HepG2 (cell line): ENCODE results near the gene OPRD1. TPM values are rescaled to one million over a fixed set of nuclear protein-coding genes. Genes with fewer than 3 reads are reported as not detected.

Experiments
- ATAC-seq: fragments of 200-7000 bp; cut with Tn5 transposase; 3 replicates; pipeline ENCODE4 v1.9.1; 2020; ENCODE audit warnings: mild to moderate bottlenecking, moderate library complexity
- BruUV-seq: library from RNA; stranded (reverse); fragments of 400-500 nt; replicated peaks from 2 replicates; lab custom pipeline; 2021; lab: Mats Ljungman, UMichigan
- CTCF ChIA-PET: fragments of 300-600 bp; formaldehyde crosslinking; extraction: SDS; loops from one replicate; lab custom pipeline; 2021; ENCODE audit warnings: low total read pairs, inconsistent platforms, low intra/inter-chr PET ratio; lab: Yijun Ruan, JAX
- POLR2A ChIA-PET: fragments of 350-600 bp; sonication (Branson Sonifier 250); formaldehyde crosslinking; loops from one replicate; lab custom pipeline; 2020; ENCODE audit warnings: antibody characterized with exemption, inconsistent platforms; lab: Yijun Ruan, JAX
- DNase-seq: peaks from one replicate; pipeline ENCODE4 v3.0.0-alpha.2; 2015; ENCODE audit warnings: low spot score
- FAIRE-seq: peaks from 3 replicates; lab custom pipeline; 2011; peaks lifted over from hg19 to GRCh38; lab: Jason Lieb, UNC
- H2AFZ ChIP-seq: one replicate; pipeline ENCODE4 v1.6.1; 2011; ENCODE audit warnings: low read length, inconsistent platforms
- H3K27ac ChIP-seq: fragments of 300-600 bp; 3 replicates; pipeline ENCODE4 v1.8.0; 2011; ENCODE audit warnings: mixed run types, mild to moderate bottlenecking, mixed read lengths, low read length, inconsistent platforms; ENCODE audit not compliant: insufficient read depth; ENCODE audit errors: extremely low read length
- H3K27me3 ChIP-seq, 2 experiments: fragments of 200-600 bp in 1 of 2; 2 replicates in 1 of 2; 3 replicates in 1 of 2; pipeline versions ENCODE4 v1.6.0 to v1.8.0; 2011; ENCODE audit warnings: low read length in 2 of 2, mild to moderate bottlenecking in 2 of 2, moderate library complexity in 2 of 2, inconsistent platforms in 1 of 2; ENCODE audit not compliant: insufficient read depth in 2 of 2, control insufficient read depth in 1 of 2
- H3K36me3 ChIP-seq, 2 experiments: fragments of 200-600 bp in 1 of 2; replicated peaks in 1 of 2; 2 replicates in 1 of 2; 3 replicates in 1 of 2; pipeline versions ENCODE4 v1.5.1 to v1.8.0; 2011; ENCODE audit warnings: low read length in 2 of 2, inconsistent platforms in 1 of 2; ENCODE audit not compliant: insufficient read depth in 2 of 2, control insufficient read depth in 1 of 2
- H3K4me1 ChIP-seq: 2 replicates; pipeline ENCODE4 v1.5.1; 2012; ENCODE audit warnings: low read length, inconsistent platforms; ENCODE audit not compliant: insufficient read depth
- H3K4me2 ChIP-seq: 2 replicates; pipeline ENCODE4 v1.6.0; 2011; ENCODE audit warnings: low read depth, low read length, inconsistent platforms
- H3K4me3 ChIP-seq, 3 experiments: fragments of 200-600 bp in 1 of 3; sonication (generic), shearing (Covaris generic) in 1 of 3; replicated peaks in 1 of 3; 2 replicates each; pipeline ENCODE4 v1.5.1; 2011 to 2016; ENCODE audit warnings: low read length in 3 of 3, inconsistent platforms in 2 of 3, low read depth in 2 of 3, mild to moderate bottlenecking in 2 of 3, control low read depth in 1 of 3, mixed read lengths in 1 of 3; ENCODE audit not compliant: insufficient read depth in 1 of 3
- H3K79me2 ChIP-seq: one replicate; pipeline ENCODE4 v1.6.1; 2011; ENCODE audit warnings: low read length, inconsistent platforms; ENCODE audit not compliant: insufficient read depth
- H3K9ac ChIP-seq: 2 replicates; pipeline ENCODE4 v1.6.0; 2011; ENCODE audit warnings: mild to moderate bottlenecking, low read depth, low read length, inconsistent platforms; ENCODE audit not compliant: insufficient read depth
- H3K9me3 ChIP-seq: 2 replicates; pipeline ENCODE4 v1.5.1; 2012; ENCODE audit warnings: mild to moderate bottlenecking, low read length
- H4K20me1 ChIP-seq: 2 replicates; pipeline ENCODE4 v1.6.0; 2011; ENCODE audit warnings: inconsistent platforms, mild to moderate bottlenecking, low read length, moderate library complexity; ENCODE audit not compliant: insufficient read depth
- AKAP8 ChIP-seq: sonication (generic); formaldehyde crosslinking; IDR thresholded peaks from 2 replicates; pipeline ENCODE4 v1.5.1; 2020; ENCODE audit warnings: mild to moderate bottlenecking, missing genetic modification reagents
- CREB1 ChIP-seq, 2 experiments: fragments of 450-650 bp in 1 of 2; IDR thresholded peaks; 2 replicates each; pipeline ENCODE4 v1.6.1; 2016 to 2017; ENCODE audit warnings: control low read depth in 1 of 2, mild to moderate bottlenecking in 1 of 2, missing compliant biosample characterization in 1 of 2, missing genetic modification characterization in 1 of 2
- CREM ChIP-seq, 2 experiments: sonication (generic) in 1 of 2; formaldehyde crosslinking in 1 of 2; IDR thresholded peaks; 2 replicates each; pipeline versions ENCODE4 v1.4.0 to v1.6.1; 2016 to 2020; ENCODE audit warnings: antibody characterized with exemption in 1 of 2, mild to moderate bottlenecking in 1 of 2, missing genetic modification reagents in 1 of 2
- DPF2 ChIP-seq: sonication (generic); formaldehyde crosslinking; IDR thresholded peaks from 2 replicates; pipeline ENCODE4 v1.4.0; 2020; ENCODE audit warnings: mild to moderate bottlenecking, low read depth, missing genetic modification reagents, borderline replicate concordance
- HHEX ChIP-seq: IDR thresholded peaks from 2 replicates; pipeline ENCODE4 v1.6.1; 2016; ENCODE audit warnings: control low read depth
- HNF4G ChIP-seq, 2 experiments: sonication (generic) in 1 of 2; formaldehyde crosslinking in 1 of 2; IDR thresholded peaks; 2 replicates each; pipeline versions ENCODE4 v1.4.0 to v1.6.1; 2011 to 2020; ENCODE audit warnings: borderline replicate concordance in 2 of 2, low read depth in 2 of 2, mild to moderate bottlenecking in 2 of 2, low read length in 1 of 2, missing genetic modification reagents in 1 of 2, moderate library complexity in 1 of 2
- PREB ChIP-seq: sonication (generic); formaldehyde crosslinking; IDR thresholded peaks from 2 replicates; pipeline ENCODE4 v1.4.0; 2020; ENCODE audit warnings: missing genetic modification reagents
- U2AF2 ChIP-seq: fragments of 200-400 bp; formaldehyde crosslinking; IDR thresholded peaks from 2 replicates; pipeline ENCODE4 v1.6.1; 2017; ENCODE audit warnings: low read depth, mild to moderate bottlenecking, low read length
- WGBS: methylation state at CpG from one replicate; pipeline ENCODE4 v1.1.6; 2017; ENCODE audit warnings: low lambda C conversion rate; 5-methylcytosine and 5-hydroxymethylcytosine counted together
- in situ Hi-C: cut with HindIII; loops from 2 replicates; pipeline ENCODE4 v1.10.0; 2017; ENCODE audit warnings: low pct_unique_long_range_greater_than_20kb; ENCODE audit not compliant: extremely low pct_ligation_motif_present
- intact Hi-C: fragments of 100-400 bp; cut with micrococcal nuclease; formaldehyde crosslinking; loops from one replicate; pipeline ENCODE4 v1.10.0; 2022; ENCODE audit not compliant: unreplicated experiment
- polyA plus RNA-seq, 8 experiments: library from polyadenylated mRNA; depleted of rRNA in 3 of 8; stranded (reverse) in 7 of 8; unstranded in 1 of 8; fragments of >200 nt; fragmentation: Illumina TruSeq in 4 of 8; extraction: Trizol in 4 of 8; gene quantifications; 2 replicates each; pipeline versions ENCODE4 v1.2.1 to v1.2.3, GENCODE V29; 2011 to 2016; ENCODE audit warnings: low read depth in 4 of 8, missing spikeins in 1 of 8, mixed read lengths in 1 of 8; ENCODE audit not compliant: insufficient read depth in 1 of 8
- total RNA-seq, 5 experiments: library from RNA; depleted of rRNA; stranded (reverse); fragments of >200 nt; fragmentation: Illumina TruSeq; extraction: Trizol; gene quantifications; 2 replicates each; pipeline ENCODE4 v1.2.3, GENCODE V29; 2016; ENCODE audit warnings: low read depth in 1 of 5

OPRD1 gene
- total and polyA plus RNA-seq, 2 of the 13 experiments (the other 11 are each of a cell fraction or from before 2014, with no cell fraction given), result 0.02 to 0.03 TPM

- TF ChIP-seq CREM (IDR thresholded peaks at IDR 0.05) (no peak), CREM (CRISPR knock-in tag; IDR thresholded peaks at IDR 0.05) (no peak)
Observed at GRCh38 chr1:28835237-28835650, 23.3 kb downstream of the OPRD1 start (continued).

- Histone ChIP-seq H3K79me2 (no peaks in the 10 kb centered on the region), H3K9me3 (no peaks in the 10 kb centered on the region), H3K36me3 (no peaks in the 10 kb centered on the region), H3K4me1 (peaks cover 14% of the 10 kb centered on the region), H3K27ac (no peak overlapping the region), H3K4me3 (no peak overlapping the region), H3K9ac (no peak overlapping the region), H2AFZ (no peak overlapping the region), H3K27me3 (peaks cover 0 to 4% of the 10 kb centered on the region in 2 experiments; a peak in 1 of 5 replicates), H3K4me2 (no peak overlapping the region), H4K20me1 (no peaks in the 10 kb centered on the region)
- 67% methylated on average over 15 of the region's 15 CpGs for WGBS
- ATAC-seq, result no peak
- in situ Hi-C loops, result no loop called here
- ChIA-PET CTCF (no interaction called here), POLR2A (no interaction called here)
- DNase-seq, result no peak
- no TSS peak for BruUV-seq
- no peak for TF ChIP-seq CREB1 (IDR thresholded peaks at IDR 0.05)
- no peak for TF ChIP-seq CREB1 (CRISPR knock-in tag; IDR thresholded peaks at IDR 0.05)
- no peak for TF ChIP-seq AKAP8 (CRISPR knock-in tag)
- TF ChIP-seq HHEX (CRISPR knock-in tag), result no peak
- no peak for TF ChIP-seq DPF2 (CRISPR knock-in tag)
- no peak for TF ChIP-seq PREB (CRISPR knock-in tag)
- TF ChIP-seq HNF4G (IDR thresholded peaks at IDR 0.05; ENCODE audit: borderline replicate concordance, low read depth, low read length), result no peak
- TF ChIP-seq HNF4G (CRISPR knock-in tag; IDR thresholded peaks at IDR 0.05; ENCODE audit: borderline replicate concordance, low read depth), result no peak
- TF ChIP-seq U2AF2, result no peak
- FAIRE-seq, result no peak
- intact Hi-C loops, result no loop called here
Observed at GRCh38 chr1:28836421-28836956, 24.5 kb downstream of the OPRD1 start.
